Measurements from ENCODE around the gene GALNT8. TPM values are rescaled to one million over a fixed set of nuclear protein-coding genes. Genes with fewer than 3 reads are reported as not detected.

The GALNT8 gene
- total RNA-seq, 4 donors from 2014 or later, result 0.98 to 2.7 (median 1.5) TPM

DNA sequence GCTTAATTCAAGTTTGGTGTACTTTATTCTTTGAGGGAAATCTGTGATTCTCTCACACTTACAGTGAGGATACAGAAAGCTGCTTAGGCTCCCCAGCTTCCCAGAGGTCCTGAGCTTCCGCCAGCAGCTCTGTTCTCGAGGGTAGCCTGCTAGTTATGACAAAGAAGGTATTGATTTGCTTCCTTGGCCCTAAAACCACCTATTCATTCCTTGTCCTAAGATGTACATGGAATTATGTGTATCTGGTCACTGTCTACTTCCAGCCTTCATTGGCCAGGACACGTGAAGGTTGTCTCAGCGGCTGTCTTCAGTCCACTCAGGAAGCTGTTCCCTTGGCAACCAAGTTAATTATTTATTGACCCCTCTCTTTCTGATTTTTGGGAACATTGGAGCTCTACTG, 55.7 kb downstream of the GALNT8 start:
- TF ChIP-seq, protein P1, sequence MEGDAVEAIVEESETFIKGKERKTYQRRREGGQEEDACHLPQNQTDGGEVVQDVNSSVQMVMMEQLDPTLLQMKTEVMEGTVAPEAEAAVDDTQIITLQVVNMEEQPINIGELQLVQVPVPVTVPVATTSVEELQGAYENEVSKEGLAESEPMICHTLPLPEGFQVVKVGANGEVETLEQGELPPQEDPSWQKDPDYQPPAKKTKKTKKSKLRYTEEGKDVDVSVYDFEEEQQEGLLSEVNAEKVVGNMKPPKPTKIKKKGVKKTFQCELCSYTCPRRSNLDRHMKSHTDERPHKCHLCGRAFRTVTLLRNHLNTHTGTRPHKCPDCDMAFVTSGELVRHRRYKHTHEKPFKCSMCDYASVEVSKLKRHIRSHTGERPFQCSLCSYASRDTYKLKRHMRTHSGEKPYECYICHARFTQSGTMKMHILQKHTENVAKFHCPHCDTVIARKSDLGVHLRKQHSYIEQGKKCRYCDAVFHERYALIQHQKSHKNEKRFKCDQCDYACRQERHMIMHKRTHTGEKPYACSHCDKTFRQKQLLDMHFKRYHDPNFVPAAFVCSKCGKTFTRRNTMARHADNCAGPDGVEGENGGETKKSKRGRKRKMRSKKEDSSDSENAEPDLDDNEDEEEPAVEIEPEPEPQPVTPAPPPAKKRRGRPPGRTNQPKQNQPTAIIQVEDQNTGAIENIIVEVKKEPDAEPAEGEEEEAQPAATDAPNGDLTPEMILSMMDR (IDR thresholded peaks at IDR 0.05), result no peak
- TF ChIP-seq POLR2A (IDR thresholded peaks at IDR 0.05; ENCODE audit: low read depth) (no peak), EP300 (IDR thresholded peaks at IDR 0.05) (no peak), POLR2AphosphoS5 (IDR thresholded peaks at IDR 0.05) (no peak)
- WGBS, result 71% methylated on average over 4 of the region's 4 CpGs
- no peak for DNase-seq (ENCODE audit: extremely low spot score)
- H3K9me3 ChIP-seq, result no peaks in the 10 kb centered on the region
- peaks cover 0 to 15% (median 12%) of the 10 kb centered on the region in 4 donors for H3K4me1 ChIP-seq
- no peaks in the 10 kb centered on the region for H3K27me3 ChIP-seq
- H3K27ac ChIP-seq (replicated peaks in 1 of 4), result no peak overlapping the region
- intact Hi-C loops (cut with DNase I), result no loop called here
- no peaks in the 10 kb centered on the region for H3K36me3 ChIP-seq
- no peak overlapping the region for H3K4me3 ChIP-seq

DNA sequence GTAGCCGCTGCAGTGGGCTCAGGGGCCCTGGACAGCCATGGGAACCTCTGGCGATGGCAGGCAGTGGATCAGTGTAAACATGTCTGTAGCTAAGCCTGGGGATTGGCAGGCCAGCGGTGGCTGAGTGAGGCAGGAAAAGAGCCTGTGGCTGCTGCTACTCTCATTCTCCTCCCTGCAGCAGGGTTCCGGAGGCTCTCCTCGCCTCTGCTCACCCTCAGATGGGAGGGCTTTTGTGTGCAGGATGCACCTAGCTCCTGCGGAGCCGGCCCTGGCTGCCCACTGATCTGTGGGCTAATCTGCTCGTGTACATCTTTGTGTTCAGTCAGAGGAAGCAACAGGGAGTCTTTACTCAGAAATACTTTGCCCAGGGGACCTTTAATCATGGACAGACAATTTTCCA, 59.5 kb downstream of the GALNT8 start:
- no peak for DNase-seq (ENCODE audit: extremely low spot score)
- no peak for TF ChIP-seq EP300 (IDR thresholded peaks at IDR 0.05)
- no peak for TF ChIP-seq POLR2A (IDR thresholded peaks at IDR 0.05; ENCODE audit: low read depth)
- TF ChIP-seq, protein P1 (IDR thresholded peaks at IDR 0.05), result no peak
- no peak for TF ChIP-seq POLR2AphosphoS5 (IDR thresholded peaks at IDR 0.05)
- 67% methylated on average over 8 of the region's 8 CpGs for WGBS
- Histone ChIP-seq H3K27me3 (no peaks in the 10 kb centered on the region), H3K9me3 (peaks cover 0 to 6% (median 0%) of the 10 kb centered on the region in 4 donors), H3K4me3 (no peak overlapping the region), H3K27ac (replicated peaks in 1 of 4) (no peak overlapping the region), H3K4me1 (peaks cover 0 to 23% (median 19%) of the 10 kb centered on the region in 4 donors), H3K36me3 (no peaks in the 10 kb centered on the region)
- intact Hi-C loops (cut with DNase I), result no loop called here

DNA sequence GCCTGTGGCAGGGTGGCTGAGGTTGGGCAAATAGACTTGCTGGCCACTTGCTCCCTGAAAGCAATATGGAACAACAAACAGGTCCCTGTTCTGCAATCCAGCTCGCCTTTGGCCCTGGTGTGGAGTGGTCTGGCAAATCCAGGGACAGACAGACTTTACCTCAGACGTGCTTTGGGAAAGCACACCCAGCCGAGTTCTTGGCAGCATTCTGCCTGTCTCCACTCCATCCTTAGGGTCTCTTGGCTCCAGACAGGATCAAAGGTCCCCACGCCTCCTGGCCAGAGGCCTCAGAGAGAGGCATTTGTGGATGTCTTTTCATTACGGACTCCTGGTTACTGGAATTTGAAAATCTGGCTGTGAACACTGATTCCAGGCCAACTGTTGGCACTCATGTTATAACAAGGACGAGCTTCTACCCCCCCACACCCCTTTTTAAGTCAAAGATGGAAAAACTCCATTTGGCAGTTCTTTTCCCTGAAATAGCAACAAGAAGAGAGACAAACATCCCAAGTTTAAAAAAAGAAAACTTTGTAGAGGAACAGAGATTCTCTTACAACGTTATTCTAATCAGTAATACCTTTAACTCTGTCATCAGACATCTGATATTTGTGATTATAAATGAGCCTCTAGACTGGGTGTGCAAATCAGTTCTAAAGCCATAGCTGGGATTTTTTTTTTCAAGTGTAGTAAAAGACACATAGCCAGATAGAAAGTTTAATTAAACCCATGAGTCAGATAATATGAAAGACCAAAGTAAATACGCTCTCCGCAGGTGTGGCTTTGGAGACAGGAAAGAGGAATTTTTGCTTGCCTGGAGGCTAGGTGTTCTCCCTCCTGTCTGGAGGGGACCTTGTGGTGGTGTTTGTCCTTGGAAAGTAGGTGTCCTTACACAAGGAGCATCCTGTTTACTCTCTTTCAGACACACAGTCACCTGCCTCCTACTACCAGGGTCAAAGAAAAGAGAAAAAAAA, 60.7 kb downstream of the GALNT8 start:
- H3K4me3 ChIP-seq, result no peak overlapping the region
- 62% methylated on average over 4 of the region's 9 CpGs for WGBS
- no peaks in the 10 kb centered on the region for H3K36me3 ChIP-seq

DNA sequence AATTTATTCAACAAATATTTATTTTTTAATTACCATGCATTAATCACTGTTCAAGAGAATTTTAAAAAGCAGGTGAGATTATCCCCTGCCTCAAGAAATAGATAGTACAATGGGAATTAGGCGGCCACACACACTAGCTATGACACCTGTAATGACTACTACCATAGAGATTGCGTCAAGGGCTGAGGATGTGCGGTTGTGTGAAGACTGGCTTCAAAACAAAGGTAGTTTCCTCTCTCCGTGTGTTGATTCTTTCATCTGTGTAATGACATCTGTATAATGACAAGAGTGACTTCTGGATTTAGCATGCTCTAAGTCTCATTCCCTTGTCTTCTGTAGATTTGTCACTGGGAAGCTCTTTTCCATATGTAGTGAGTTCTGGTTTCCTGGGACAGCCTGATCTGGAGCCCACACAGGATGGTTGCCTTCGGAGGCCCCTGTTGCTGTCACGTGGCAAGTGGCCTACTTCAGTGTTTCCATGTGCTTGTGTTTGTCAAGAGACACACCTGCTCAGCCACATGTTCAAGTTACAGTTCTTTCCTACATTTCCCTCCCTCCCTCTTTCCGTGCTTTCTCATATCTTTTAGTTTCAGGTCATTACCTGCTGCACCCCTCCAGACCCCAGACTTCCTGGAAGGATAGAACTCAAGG, 64.3 kb downstream of the GALNT8 start:
- Histone ChIP-seq H3K9me3 (peaks cover 0 to 6% (median 0%) of the 10 kb centered on the region in 4 donors), H3K36me3 (no peaks in the 10 kb centered on the region), H3K4me1 (peaks cover 0 to 21% (median 19%) of the 10 kb centered on the region in 4 donors), H3K27me3 (no peaks in the 10 kb centered on the region), H3K4me3 (no peak overlapping the region), H3K27ac (replicated peaks in 1 of 4) (no peak overlapping the region)
- TF ChIP-seq POLR2AphosphoS5 (IDR thresholded peaks at IDR 0.05) (no peak), EP300 (IDR thresholded peaks at IDR 0.05) (no peak), POLR2A (IDR thresholded peaks at IDR 0.05; ENCODE audit: low read depth) (no peak)
- TF ChIP-seq, protein P1 (IDR thresholded peaks at IDR 0.05), result no peak
- WGBS, result 88% methylated on average over 7 of the region's 7 CpGs
- intact Hi-C loops (cut with DNase I), result no loop called here
- no peak for DNase-seq (ENCODE audit: extremely low spot score)

More for the DNA sequence above, 60.7 kb downstream of the GALNT8 start:
- no peaks in the 10 kb centered on the region for H3K27me3 ChIP-seq
- intact Hi-C loops (cut with DNase I), result no loop called here
- TF ChIP-seq POLR2AphosphoS5 (IDR thresholded peaks at IDR 0.05), result no peak
- no peak for TF ChIP-seq EP300 (IDR thresholded peaks at IDR 0.05)
- no peak for TF ChIP-seq POLR2A (IDR thresholded peaks at IDR 0.05; ENCODE audit: low read depth)
- TF ChIP-seq, protein P1 (IDR thresholded peaks at IDR 0.05), result no peak
- DNase-seq (ENCODE audit: extremely low spot score), result no peak
- H3K4me1 ChIP-seq, result peaks cover 0 to 23% (median 19%) of the 10 kb centered on the region in 4 donors
- no peak overlapping the region for H3K27ac ChIP-seq (replicated peaks in 1 of 4)
- peaks cover 0 to 6% (median 0%) of the 10 kb centered on the region in 4 donors for H3K9me3 ChIP-seq

Data from esophagus muscularis mucosa (tissue), 4 donors.